BE2C (cell line): ENCODE data around the gene STK33.
A peak's percentile ranks its signal among the peaks of the same experiment; 100 is the strongest.

ENCODE experiments used
- DNase-seq: peaks from one replicate; pipeline ENCODE4 v3.0.0-alpha.2; 2020
- H3K27me3 ChIP-seq: fragments of 250-450 bp; sonication (Bioruptor Pico); 2 replicates; pipeline ENCODE4 v1.5.1; 2020; ENCODE audit warnings: mild to moderate bottlenecking
- H3K36me3 ChIP-seq: fragments of 250-450 bp; sonication (Bioruptor Pico); 2 replicates; pipeline ENCODE4 v1.5.1; 2020; ENCODE audit warnings: mild to moderate bottlenecking
- H3K4me1 ChIP-seq: fragments of 250-450 bp; sonication (Bioruptor Pico); 2 replicates; pipeline ENCODE4 v1.5.1; 2020
- H3K4me3 ChIP-seq: 2 replicates; pipeline ENCODE4 v1.5.1; 2011; ENCODE audit warnings: low read depth, low read length
- H3K9me3 ChIP-seq: fragments of 250-450 bp; sonication (Bioruptor Pico); 2 replicates; pipeline ENCODE4 v1.5.1; 2020
- TF ChIP-seq, protein P1 (sequence below): IDR thresholded peaks from 2 replicates; pipeline ENCODE4 v1.5.1; 2012; ENCODE audit warnings: mild to moderate bottlenecking, low read depth, low read length

The STK33 gene

DNA sequence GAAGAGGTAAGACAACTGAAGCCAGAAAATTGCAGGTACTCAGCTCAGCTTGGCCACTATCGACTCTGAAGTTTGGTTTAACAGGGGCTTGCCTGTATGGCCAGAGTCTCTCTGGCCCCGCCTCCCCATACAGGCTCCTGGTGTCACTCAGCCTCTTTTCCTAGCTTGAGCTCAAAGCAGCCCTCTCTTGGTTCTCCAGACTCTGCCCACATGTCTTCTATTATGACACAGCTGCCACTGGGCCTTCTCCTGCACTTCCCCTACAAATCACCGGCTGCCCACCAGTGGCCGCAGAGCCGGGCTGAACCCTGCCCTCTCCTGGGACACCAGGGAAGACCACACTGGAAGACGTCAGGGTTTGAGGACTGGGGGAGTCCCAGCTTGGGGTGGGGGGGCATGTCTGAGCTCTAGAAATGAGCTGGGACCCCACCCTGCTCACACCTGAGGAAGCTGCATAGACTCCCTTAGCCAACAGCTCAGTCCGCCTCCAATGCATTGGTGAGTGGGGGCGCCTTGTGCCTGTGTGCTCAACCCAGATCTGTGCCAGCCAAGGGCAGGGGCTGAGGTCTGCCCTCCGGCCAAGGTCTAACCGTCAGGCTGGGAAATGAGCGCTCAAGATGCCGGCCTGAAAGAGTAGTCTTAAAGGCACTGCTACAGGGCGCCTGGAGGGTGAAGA is 236.0 kb downstream of the STK33 start:
- no peak for DNase-seq
- H3K9me3 ChIP-seq: no peaks in the 10 kb centered on the region
- no peak overlapping the region for H3K4me3 ChIP-seq
- TF ChIP-seq, protein P1, sequence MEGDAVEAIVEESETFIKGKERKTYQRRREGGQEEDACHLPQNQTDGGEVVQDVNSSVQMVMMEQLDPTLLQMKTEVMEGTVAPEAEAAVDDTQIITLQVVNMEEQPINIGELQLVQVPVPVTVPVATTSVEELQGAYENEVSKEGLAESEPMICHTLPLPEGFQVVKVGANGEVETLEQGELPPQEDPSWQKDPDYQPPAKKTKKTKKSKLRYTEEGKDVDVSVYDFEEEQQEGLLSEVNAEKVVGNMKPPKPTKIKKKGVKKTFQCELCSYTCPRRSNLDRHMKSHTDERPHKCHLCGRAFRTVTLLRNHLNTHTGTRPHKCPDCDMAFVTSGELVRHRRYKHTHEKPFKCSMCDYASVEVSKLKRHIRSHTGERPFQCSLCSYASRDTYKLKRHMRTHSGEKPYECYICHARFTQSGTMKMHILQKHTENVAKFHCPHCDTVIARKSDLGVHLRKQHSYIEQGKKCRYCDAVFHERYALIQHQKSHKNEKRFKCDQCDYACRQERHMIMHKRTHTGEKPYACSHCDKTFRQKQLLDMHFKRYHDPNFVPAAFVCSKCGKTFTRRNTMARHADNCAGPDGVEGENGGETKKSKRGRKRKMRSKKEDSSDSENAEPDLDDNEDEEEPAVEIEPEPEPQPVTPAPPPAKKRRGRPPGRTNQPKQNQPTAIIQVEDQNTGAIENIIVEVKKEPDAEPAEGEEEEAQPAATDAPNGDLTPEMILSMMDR: no peak
- no peaks in the 10 kb centered on the region for H3K27me3 ChIP-seq
- H3K4me1 ChIP-seq: no peaks in the 10 kb centered on the region
- no peaks in the 10 kb centered on the region for H3K36me3 ChIP-seq

DNA sequence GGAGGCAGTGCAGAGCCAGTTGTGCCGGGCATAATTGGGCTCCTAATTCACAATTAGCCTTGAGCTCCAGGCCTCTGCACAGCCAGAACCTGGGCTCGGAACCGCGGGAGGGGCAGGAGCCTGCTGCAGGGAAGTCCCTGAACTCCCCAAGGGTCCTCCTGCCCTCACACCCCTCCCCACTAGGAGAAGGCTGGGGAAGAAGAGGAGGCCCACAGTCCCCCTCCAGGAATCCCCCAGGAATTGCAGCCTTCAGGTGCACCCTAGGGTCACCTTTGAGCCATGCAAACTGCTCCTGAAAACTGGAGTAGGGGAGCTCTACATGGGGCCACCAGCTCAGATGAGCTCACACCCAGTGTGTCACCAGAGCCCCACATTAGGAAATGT is 236.5 kb downstream of the STK33 start:
- no peaks in the 10 kb centered on the region for H3K4me1 ChIP-seq
- no peaks in the 10 kb centered on the region for H3K36me3 ChIP-seq
- H3K9me3 ChIP-seq: no peaks in the 10 kb centered on the region
- no peaks in the 10 kb centered on the region for H3K27me3 ChIP-seq
- no peak for DNase-seq
- no peak overlapping the region for H3K4me3 ChIP-seq
- TF ChIP-seq, protein P1: no peak

DNA sequence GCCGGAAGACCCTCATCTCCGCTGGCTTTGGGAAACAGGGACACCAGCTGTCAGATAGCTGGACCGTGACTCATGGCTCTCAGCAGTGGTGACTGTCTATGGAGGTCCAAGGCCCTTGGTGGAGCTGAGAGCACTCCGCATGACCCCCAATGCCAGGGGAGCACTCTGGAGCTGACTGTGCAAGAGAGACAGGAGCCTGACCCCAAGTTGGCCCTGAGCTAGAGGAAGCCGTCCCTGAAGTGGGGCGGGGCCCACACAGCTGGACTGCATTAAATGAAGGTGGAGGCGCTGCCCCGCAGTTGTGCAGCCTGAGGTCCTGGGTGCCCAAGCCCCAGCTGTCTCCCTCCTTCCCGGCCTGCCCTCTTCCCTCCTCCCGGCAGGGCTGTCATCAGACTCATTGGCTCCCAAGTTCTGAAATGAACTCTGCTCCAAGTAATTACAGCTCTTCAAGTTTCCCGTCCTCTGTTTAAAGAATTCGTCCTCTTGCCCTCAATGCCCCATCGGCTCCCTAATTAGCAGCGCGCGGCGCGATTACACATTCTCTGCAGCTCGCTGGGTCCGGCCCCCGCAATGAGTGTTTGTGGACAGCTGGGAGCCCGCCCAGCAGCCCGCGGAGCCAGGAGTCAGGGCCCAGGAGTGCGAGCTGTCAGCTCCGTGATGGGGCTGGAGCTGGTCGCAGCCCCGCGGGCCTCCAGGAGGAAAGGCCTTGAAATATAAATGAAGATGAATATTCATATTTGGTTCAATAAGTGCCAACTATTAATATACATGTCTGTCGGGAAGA is 237.1 kb downstream of the STK33 start:
- TF ChIP-seq, protein P1: no peak
- no peak for DNase-seq
- H3K4me1 ChIP-seq: no peaks in the 10 kb centered on the region
- no peaks in the 10 kb centered on the region for H3K9me3 ChIP-seq
- no peak overlapping the region for H3K4me3 ChIP-seq
- H3K36me3 ChIP-seq: no peaks in the 10 kb centered on the region
- no peaks in the 10 kb centered on the region for H3K27me3 ChIP-seq

DNA sequence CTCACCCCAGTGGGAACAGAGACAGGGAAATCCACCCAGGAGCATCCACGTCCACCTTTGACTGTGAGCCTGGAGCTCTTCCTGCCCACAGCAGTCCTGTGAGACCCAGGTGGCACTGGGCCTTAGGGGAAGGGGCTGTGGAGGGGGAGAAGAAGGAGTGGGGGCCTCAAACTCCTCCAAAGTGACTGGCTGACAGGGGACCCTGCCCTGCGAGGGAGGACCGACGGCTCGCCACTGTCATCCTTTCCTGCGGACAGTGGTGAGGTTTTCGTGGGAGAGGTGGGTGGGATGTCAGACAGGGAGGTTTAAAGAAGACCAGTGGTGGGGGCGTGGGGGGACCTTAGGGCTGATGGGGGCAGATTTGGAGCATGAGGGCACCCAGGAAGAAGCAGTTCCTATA is 237.8 kb downstream of the STK33 start:
- Histone ChIP-seq H3K4me3 (no peak overlapping the region), H3K27me3 (no peaks in the 10 kb centered on the region), H3K4me1 (no peaks in the 10 kb centered on the region), H3K36me3 (no peaks in the 10 kb centered on the region), H3K9me3 (no peaks in the 10 kb centered on the region)
- TF ChIP-seq, protein P1: no peak
- no peak for DNase-seq

DNA sequence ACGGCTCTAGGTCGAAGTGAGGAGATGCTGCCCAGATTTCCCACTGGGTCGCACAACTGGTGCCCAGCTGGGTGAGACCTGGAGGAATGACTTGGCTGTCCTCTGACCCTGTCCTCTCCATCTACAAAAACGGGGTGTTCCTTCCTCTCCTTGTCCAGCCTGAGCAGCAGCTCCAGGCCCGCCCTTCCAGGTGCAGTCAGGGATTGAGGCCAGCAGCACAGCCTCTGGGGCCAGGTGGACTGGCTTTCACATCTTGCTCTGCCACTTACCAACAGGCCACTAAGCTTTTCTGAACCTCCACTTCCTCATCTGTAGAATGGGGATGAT is 238.6 kb downstream of the STK33 start:
- no peaks in the 10 kb centered on the region for H3K36me3 ChIP-seq
- H3K4me3 ChIP-seq: no peak overlapping the region
- no peaks in the 10 kb centered on the region for H3K4me1 ChIP-seq
- no peaks in the 10 kb centered on the region for H3K9me3 ChIP-seq
- TF ChIP-seq, protein P1: no peak
- no peak for DNase-seq
- H3K27me3 ChIP-seq: no peaks in the 10 kb centered on the region

DNA sequence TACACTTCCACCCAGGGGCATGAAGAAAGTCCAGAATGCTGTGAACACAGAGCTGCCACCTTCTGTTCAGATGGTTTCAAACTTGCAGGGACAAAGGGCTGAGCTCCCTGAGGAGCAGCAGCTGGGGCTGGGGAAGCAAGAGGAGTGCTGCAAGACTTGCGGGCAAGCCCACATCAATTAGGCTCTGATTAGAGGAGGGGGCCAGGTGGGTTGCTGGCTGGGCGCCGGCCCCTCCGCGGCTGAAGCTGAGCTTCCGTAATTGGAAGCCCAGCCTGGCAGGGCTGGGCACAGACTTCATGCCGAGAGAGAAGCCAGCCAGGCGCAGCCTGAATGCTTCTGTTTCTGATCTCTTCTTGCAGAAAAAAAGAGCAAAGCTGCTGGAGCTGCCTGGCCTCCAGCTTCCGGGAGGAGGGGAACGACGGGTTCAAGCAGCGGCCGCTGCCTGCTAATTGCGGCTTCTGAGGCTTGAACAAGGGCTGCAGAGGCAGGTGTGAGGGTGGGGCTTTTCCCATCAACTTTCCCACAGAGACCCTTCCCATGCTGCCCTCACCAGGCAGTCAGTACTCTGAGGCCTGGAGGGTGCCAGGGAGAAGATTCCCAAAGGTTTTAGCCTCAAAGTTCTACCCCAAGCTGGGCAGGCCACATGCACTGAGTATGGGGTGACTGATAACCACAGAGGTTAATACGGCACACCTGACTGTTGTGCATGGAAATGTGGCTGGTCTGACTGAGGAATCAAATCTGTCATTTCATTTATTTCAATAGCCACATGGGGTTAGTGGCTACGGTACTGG is 239.2 kb downstream of the STK33 start:
- Histone ChIP-seq H3K4me1 (no peaks in the 10 kb centered on the region), H3K4me3 (peak overlapping the region; percentile 24), H3K27me3 (no peaks in the 10 kb centered on the region), H3K9me3 (no peaks in the 10 kb centered on the region), H3K36me3 (no peaks in the 10 kb centered on the region)
- TF ChIP-seq, protein P1: 0 out of 2 replicates have a peak, but pooled peaks have one; percentile 24
- DNase-seq: peak; percentile 27
